Measurements from ENCODE around the gene OR52K1.

DNA sequence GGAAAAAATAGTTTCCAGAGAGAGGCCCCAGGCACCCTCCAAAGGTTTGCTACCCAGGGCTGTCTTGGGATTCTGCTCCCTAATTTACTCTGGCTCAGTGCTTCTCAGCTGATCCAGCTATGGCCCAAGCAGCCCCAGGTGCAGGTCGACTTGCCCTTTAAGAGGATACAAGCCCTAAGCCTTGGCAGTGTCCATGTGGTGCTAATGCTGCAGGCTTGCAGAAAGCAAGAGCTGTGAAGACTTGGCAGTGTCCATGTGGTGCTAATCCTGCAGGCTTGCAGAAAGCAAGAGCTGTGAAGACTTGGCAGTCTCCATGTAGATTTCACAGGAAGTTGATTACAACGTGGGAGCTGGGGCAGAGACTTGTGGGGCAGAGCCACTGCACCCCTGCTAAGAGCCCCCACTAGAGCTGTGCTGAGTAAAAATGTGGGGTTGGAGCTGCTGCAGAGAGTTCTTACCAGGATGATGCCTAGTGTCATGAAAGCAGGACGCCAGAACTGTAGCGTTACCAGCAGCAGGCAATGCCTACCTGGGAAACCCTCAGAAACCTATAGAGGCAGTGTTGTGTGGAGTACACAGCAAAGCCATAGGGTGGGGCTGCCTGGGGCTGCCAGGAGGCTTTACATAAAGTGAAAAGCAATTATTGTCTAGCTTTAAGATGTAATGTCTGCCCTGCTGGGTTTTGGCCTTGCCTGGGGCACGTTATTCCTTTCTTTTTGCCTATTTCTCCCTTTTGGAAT is 16.1 kb upstream of the OR52K1 start:
- TF ChIP-seq, protein P1, sequence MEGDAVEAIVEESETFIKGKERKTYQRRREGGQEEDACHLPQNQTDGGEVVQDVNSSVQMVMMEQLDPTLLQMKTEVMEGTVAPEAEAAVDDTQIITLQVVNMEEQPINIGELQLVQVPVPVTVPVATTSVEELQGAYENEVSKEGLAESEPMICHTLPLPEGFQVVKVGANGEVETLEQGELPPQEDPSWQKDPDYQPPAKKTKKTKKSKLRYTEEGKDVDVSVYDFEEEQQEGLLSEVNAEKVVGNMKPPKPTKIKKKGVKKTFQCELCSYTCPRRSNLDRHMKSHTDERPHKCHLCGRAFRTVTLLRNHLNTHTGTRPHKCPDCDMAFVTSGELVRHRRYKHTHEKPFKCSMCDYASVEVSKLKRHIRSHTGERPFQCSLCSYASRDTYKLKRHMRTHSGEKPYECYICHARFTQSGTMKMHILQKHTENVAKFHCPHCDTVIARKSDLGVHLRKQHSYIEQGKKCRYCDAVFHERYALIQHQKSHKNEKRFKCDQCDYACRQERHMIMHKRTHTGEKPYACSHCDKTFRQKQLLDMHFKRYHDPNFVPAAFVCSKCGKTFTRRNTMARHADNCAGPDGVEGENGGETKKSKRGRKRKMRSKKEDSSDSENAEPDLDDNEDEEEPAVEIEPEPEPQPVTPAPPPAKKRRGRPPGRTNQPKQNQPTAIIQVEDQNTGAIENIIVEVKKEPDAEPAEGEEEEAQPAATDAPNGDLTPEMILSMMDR (optimal IDR thresholded peaks at IDR 0.05 in 1 of 3, IDR thresholded peaks at IDR 0.05 in 1 of 3, conservative IDR thresholded peaks at IDR 0.05 in 1 of 3; ENCODE audit: extremely low read depth in 1 of 3, insufficient read depth in 2 of 3, low read length in 3 of 3): no peak
- no peak for TF ChIP-seq EZH2 (IDR thresholded peaks at IDR 0.05; ENCODE audit: low read length)
